WTC11 (cell line): Measurements from ENCODE around the gene C1orf87. TPM values are rescaled to one million over a fixed set of nuclear protein-coding genes. Genes with fewer than 3 reads are reported as not detected.

ENCODE experiments used
- ATAC-seq: fragments of 200-7000 bp; cut with Tn5 transposase; 2 replicates; pipeline ENCODE4 v1.10.0; 2021; ENCODE audit warnings: mild to moderate bottlenecking, moderate library complexity
- CTCF ChIA-PET: fragments of 300-600 bp; sonication (Branson Sonifier 250); formaldehyde crosslinking; loops from one replicate; lab custom pipeline; 2021; ENCODE audit warnings: antibody characterized with exemption; lab: Charles Lee
- POLR2A ChIA-PET: fragments of 350-600 bp; sonication (Branson Sonifier 250); formaldehyde crosslinking; loops from one replicate; lab custom pipeline; 2021; ENCODE audit warnings: antibody characterized with exemption; lab: Charles Lee
- DNase-seq: peaks from one replicate; pipeline ENCODE4 v3.0.0; 2021; ENCODE audit warnings: low spot score
- H3K27ac Mint-ChIP-seq: 2 replicates; pipeline ENCODE4 v1.8.0; 2021; ENCODE audit warnings: mixed read lengths
- H3K27me3 Mint-ChIP-seq: 2 replicates; pipeline ENCODE4 v1.8.0; 2021; ENCODE audit warnings: low read depth, mild to moderate bottlenecking, moderate library complexity, mixed read lengths
- H3K36me3 Mint-ChIP-seq: 2 replicates; pipeline ENCODE4 v1.8.0; 2021; ENCODE audit warnings: mixed read lengths
- H3K4me1 Mint-ChIP-seq: 2 replicates; pipeline ENCODE4 v1.8.0; 2022; ENCODE audit warnings: mixed read lengths
- H3K4me3 Mint-ChIP-seq: 2 replicates; pipeline ENCODE4 v1.8.0; 2021; ENCODE audit warnings: mild to moderate bottlenecking, moderate library complexity, mixed read lengths
- H3K9me3 Mint-ChIP-seq: 2 replicates; pipeline ENCODE4 v1.8.0; 2021; ENCODE audit warnings: mixed read lengths
- AR ChIP-seq: fragments of 250-450 bp; sonication (Bioruptor Pico); IDR thresholded peaks from 2 replicates; pipeline ENCODE4 v1.9.0; 2021; ENCODE audit warnings: mild to moderate bottlenecking
- ATF3 ChIP-seq: sonication (generic); formaldehyde crosslinking; conservative IDR thresholded peaks from 2 replicates; pipeline ENCODE4 v1.8.1; 2022; ENCODE audit warnings: mild to moderate bottlenecking, missing genetic modification reagents
- GRHL2 ChIP-seq: fragments of 250-450 bp; sonication (Bioruptor Pico); IDR thresholded peaks from 2 replicates; pipeline ENCODE4 v1.8.0; 2022; ENCODE audit warnings: mild to moderate bottlenecking, moderate library complexity; ENCODE audit not compliant: insufficient replicate concordance, severe bottlenecking
- KAT7 ChIP-seq: sonication (generic); formaldehyde crosslinking; IDR thresholded peaks from 2 replicates; pipeline ENCODE4 v1.8.1; 2023; ENCODE audit warnings: missing genetic modification reagents, mild to moderate bottlenecking, borderline replicate concordance
- PREB ChIP-seq: sonication (generic); formaldehyde crosslinking; IDR thresholded peaks from 2 replicates; pipeline ENCODE4 v1.8.1; 2022; ENCODE audit warnings: mild to moderate bottlenecking, missing genetic modification reagents, moderate library complexity, borderline replicate concordance
- PRRX2 ChIP-seq: fragments of 250-450 bp; sonication (Bioruptor Pico); IDR thresholded peaks from 2 replicates; pipeline ENCODE4 v1.8.0; 2021; ENCODE audit warnings: mild to moderate bottlenecking
- RORB ChIP-seq: fragments of 250-450 bp; sonication (Bioruptor Pico); IDR thresholded peaks from 2 replicates; pipeline ENCODE4 v1.9.0; 2021; ENCODE audit warnings: mild to moderate bottlenecking
- ZMAT4 ChIP-seq: fragments of 250-450 bp; sonication (Bioruptor Pico); IDR thresholded peaks from 2 replicates; pipeline ENCODE4 v1.9.0; 2021; ENCODE audit warnings: mild to moderate bottlenecking
- ZNF121 ChIP-seq: sonication (generic); formaldehyde crosslinking; IDR thresholded peaks from 2 replicates; pipeline ENCODE4 v1.8.0; 2023; ENCODE audit warnings: missing genetic modification reagents
- ZNF232 ChIP-seq: sonication (generic); formaldehyde crosslinking; IDR thresholded peaks from 2 replicates; pipeline ENCODE4 v1.8.0; 2022; ENCODE audit warnings: mild to moderate bottlenecking, missing genetic modification reagents
- ZNF281 ChIP-seq: sonication (generic); formaldehyde crosslinking; IDR thresholded peaks from 2 replicates; pipeline ENCODE4 v1.8.0; 2023; ENCODE audit warnings: mild to moderate bottlenecking, missing genetic modification reagents
- total RNA-seq: library from RNA; stranded (reverse); gene quantifications from 3 replicates; pipeline ENCODE4 v1.2.3, GENCODE V29; 2021
- TF ChIP-seq, protein P1 (sequence below): fragments of 250-450 bp; sonication (Bioruptor Pico); conservative IDR thresholded peaks from 2 replicates; pipeline ENCODE4 v1.9.0; 2021; ENCODE audit warnings: mild to moderate bottlenecking
- TF ChIP-seq, protein P2 (sequence below): sonication (generic); formaldehyde crosslinking; conservative IDR thresholded peaks from 2 replicates; pipeline ENCODE4 v1.8.1; 2023; ENCODE audit warnings: mild to moderate bottlenecking, low read depth, missing genetic modification reagents, moderate library complexity
- TF ChIP-seq, protein P3 (sequence below): sonication (generic); formaldehyde crosslinking; IDR thresholded peaks from 2 replicates; pipeline ENCODE4 v1.8.1; 2023; ENCODE audit warnings: mild to moderate bottlenecking, missing genetic modification reagents
- TF ChIP-seq, protein P4 (sequence below): fragments of 250-450 bp; sonication (Bioruptor Pico); IDR thresholded peaks from 2 replicates; pipeline ENCODE4 v1.9.0; 2021; ENCODE audit warnings: mild to moderate bottlenecking, borderline replicate concordance

C1orf87 gene
- total RNA-seq, 1 experiment from 2014 or later, result 0.22 TPM

DNA sequence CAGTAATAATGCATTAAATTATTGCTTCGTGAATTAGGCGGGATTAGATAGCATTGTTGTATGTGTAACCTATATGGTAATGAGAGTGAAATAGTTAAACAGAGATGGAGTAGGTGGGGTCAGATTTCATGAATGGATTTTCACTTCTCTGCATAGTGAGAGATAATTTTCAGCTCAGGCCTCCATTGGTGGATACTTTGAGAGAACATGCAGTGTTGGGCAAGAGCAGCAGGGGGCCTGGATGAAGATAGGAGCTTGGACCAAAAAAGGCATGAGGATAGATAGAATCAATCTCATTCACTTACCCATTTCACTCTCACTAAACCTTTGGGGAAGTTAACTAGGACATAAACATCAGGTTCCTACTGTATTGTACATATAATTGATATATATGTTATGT, 39.5 kb upstream of the C1orf87 start (continued):
- TF ChIP-seq, protein P1, sequence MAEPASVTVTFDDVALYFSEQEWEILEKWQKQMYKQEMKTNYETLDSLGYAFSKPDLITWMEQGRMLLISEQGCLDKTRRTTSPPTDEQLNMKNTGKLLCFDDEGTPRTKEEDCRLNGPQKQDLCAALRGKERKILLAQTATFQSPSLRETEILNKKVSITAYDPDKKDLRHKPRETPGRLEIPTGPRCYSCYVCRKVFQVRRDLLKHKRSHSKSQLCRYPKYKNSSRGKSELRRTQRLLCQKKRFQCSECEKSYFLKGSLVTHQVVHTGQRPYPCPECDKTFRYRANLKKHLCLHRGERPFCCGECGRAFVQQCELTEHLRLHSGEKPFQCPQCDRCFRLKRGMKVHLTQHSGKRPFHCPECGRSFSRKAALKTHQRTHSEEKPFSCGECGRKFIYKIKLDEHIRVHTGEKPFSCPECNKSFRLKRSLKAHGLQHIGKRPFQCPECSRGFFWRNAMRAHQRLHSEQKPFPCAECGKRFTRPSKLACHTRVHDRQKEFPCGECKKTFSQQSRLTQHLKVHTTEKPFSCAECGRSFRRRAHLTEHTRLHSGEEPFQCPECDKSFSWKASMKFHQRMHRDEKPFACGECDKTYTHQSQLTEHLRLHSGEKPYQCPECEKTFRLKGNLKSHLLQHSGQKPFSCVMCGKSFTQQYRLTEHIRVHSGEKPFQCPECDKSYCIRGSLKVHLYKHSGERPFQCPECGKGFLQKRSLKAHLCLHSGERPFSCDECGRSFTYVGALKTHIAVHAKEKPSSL (CRISPR knock-in tag), result no peak
- no peak for TF ChIP-seq AR (CRISPR knock-in tag)
- TF ChIP-seq ZNF232 (CRISPR knock-in tag), result no peak
- no peak for TF ChIP-seq ZNF281 (CRISPR knock-in tag)
- no peak for TF ChIP-seq KAT7 (CRISPR knock-in tag)
- no peak for TF ChIP-seq GRHL2
- TF ChIP-seq PRRX2 (CRISPR knock-in tag), result no peak
- no peak for TF ChIP-seq ATF3
- TF ChIP-seq, protein P2, sequence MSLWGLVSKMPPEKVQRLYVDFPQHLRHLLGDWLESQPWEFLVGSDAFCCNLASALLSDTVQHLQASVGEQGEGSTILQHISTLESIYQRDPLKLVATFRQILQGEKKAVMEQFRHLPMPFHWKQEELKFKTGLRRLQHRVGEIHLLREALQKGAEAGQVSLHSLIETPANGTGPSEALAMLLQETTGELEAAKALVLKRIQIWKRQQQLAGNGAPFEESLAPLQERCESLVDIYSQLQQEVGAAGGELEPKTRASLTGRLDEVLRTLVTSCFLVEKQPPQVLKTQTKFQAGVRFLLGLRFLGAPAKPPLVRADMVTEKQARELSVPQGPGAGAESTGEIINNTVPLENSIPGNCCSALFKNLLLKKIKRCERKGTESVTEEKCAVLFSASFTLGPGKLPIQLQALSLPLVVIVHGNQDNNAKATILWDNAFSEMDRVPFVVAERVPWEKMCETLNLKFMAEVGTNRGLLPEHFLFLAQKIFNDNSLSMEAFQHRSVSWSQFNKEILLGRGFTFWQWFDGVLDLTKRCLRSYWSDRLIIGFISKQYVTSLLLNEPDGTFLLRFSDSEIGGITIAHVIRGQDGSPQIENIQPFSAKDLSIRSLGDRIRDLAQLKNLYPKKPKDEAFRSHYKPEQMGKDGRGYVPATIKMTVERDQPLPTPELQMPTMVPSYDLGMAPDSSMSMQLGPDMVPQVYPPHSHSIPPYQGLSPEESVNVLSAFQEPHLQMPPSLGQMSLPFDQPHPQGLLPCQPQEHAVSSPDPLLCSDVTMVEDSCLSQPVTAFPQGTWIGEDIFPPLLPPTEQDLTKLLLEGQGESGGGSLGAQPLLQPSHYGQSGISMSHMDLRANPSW (CRISPR knock-in tag), result no peak

GRCh38 chr1:60111716-60112115, 38.1 kb upstream of the C1orf87 start:
- Mint-ChIP-seq H3K4me3 (no peak overlapping the region), H3K27ac (no peak overlapping the region), H3K4me1 (peaks cover 8% of the 10 kb centered on the region), H3K36me3 (no peaks in the 10 kb centered on the region), H3K27me3 (no peaks in the 10 kb centered on the region), H3K9me3 (peaks cover 5% of the 10 kb centered on the region)
- POLR2A ChIA-PET, result no interaction called here
- no peak for ATAC-seq
- CTCF ChIA-PET, result no interaction called here
- DNase-seq, result no peak
- no peak for TF ChIP-seq PREB

- H3K4me1 Mint-ChIP-seq, result peaks cover 8% of the 10 kb centered on the region
- DNase-seq (no peak), ATAC-seq (no peak)
- H3K36me3 Mint-ChIP-seq, result no peaks in the 10 kb centered on the region
- no peak overlapping the region for H3K27ac Mint-ChIP-seq
- H3K9me3 Mint-ChIP-seq, result peaks cover 5% of the 10 kb centered on the region
- CTCF ChIA-PET, result no interaction called here
- POLR2A ChIA-PET, result no interaction called here
- H3K27me3 Mint-ChIP-seq, result no peaks in the 10 kb centered on the region
- H3K4me3 Mint-ChIP-seq, result no peak overlapping the region
- TF ChIP-seq, protein P3, sequence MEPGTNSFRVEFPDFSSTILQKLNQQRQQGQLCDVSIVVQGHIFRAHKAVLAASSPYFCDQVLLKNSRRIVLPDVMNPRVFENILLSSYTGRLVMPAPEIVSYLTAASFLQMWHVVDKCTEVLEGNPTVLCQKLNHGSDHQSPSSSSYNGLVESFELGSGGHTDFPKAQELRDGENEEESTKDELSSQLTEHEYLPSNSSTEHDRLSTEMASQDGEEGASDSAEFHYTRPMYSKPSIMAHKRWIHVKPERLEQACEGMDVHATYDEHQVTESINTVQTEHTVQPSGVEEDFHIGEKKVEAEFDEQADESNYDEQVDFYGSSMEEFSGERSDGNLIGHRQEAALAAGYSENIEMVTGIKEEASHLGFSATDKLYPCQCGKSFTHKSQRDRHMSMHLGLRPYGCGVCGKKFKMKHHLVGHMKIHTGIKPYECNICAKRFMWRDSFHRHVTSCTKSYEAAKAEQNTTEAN (CRISPR knock-in tag), result no peak
- TF ChIP-seq RORB (CRISPR knock-in tag), result no peak
- TF ChIP-seq, protein P4, sequence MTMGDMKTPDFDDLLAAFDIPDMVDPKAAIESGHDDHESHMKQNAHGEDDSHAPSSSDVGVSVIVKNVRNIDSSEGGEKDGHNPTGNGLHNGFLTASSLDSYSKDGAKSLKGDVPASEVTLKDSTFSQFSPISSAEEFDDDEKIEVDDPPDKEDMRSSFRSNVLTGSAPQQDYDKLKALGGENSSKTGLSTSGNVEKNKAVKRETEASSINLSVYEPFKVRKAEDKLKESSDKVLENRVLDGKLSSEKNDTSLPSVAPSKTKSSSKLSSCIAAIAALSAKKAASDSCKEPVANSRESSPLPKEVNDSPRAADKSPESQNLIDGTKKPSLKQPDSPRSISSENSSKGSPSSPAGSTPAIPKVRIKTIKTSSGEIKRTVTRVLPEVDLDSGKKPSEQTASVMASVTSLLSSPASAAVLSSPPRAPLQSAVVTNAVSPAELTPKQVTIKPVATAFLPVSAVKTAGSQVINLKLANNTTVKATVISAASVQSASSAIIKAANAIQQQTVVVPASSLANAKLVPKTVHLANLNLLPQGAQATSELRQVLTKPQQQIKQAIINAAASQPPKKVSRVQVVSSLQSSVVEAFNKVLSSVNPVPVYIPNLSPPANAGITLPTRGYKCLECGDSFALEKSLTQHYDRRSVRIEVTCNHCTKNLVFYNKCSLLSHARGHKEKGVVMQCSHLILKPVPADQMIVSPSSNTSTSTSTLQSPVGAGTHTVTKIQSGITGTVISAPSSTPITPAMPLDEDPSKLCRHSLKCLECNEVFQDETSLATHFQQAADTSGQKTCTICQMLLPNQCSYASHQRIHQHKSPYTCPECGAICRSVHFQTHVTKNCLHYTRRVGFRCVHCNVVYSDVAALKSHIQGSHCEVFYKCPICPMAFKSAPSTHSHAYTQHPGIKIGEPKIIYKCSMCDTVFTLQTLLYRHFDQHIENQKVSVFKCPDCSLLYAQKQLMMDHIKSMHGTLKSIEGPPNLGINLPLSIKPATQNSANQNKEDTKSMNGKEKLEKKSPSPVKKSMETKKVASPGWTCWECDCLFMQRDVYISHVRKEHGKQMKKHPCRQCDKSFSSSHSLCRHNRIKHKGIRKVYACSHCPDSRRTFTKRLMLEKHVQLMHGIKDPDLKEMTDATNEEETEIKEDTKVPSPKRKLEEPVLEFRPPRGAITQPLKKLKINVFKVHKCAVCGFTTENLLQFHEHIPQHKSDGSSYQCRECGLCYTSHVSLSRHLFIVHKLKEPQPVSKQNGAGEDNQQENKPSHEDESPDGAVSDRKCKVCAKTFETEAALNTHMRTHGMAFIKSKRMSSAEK (CRISPR knock-in tag), result no peak
- no peak for TF ChIP-seq ZMAT4 (CRISPR knock-in tag)
- no peak for TF ChIP-seq ZNF121 (CRISPR knock-in tag)
These were observed 37.5 kb upstream of the C1orf87 start for GRCh38 chr1:60111118-60111517.
